T-helper 17 cell (primary cell): ENCODE measurements around the gene RPTOR. TPM values are rescaled to one million over a fixed set of nuclear protein-coding genes. Genes with fewer than 3 reads are reported as not detected.
A peak's percentile ranks its signal among the peaks of the same experiment; 100 is the strongest.
"Not testable (repeated sequence)": the region's sequence is repeated elsewhere in the genome, so short reads cannot be mapped to it uniquely, and the experiment has no call there.

Experiments
- ATAC-seq: fragments of 150-1000 bp; cut with Tn5 transposase; 2 replicates; pipeline ENCODE4 v1.10.0; 2021; ENCODE audit warnings: mild to moderate bottlenecking, moderate library complexity
- DNase-seq, 3 donors: peaks; one replicate each; pipeline versions ENCODE4 v3.0.0 to v3.0.0-alpha.2; 2020 to 2021
- H3K9me3 ChIP-seq: one replicate; pipeline ENCODE4 v1.7.0; 2013; ENCODE audit warnings: low read length, mild to moderate bottlenecking; ENCODE audit not compliant: control insufficient read depth, poor library complexity, severe bottlenecking
- H3K27ac Mint-ChIP-seq: one replicate; pipeline ENCODE4 v1.8.0; 2022; ENCODE audit warnings: mild to moderate bottlenecking, moderate library complexity, mixed read lengths
- H3K27me3 Mint-ChIP-seq: one replicate; pipeline ENCODE4 v1.8.0; 2022; ENCODE audit warnings: mixed read lengths
- H3K36me3 Mint-ChIP-seq: one replicate; pipeline ENCODE4 v1.8.0; 2022; ENCODE audit warnings: low read depth, mixed read lengths
- H3K4me1 Mint-ChIP-seq: one replicate; pipeline ENCODE4 v1.8.0; 2022; ENCODE audit warnings: mild to moderate bottlenecking, mixed read lengths
- H3K4me3 Mint-ChIP-seq: one replicate; pipeline ENCODE4 v1.8.0; 2022; ENCODE audit warnings: mild to moderate bottlenecking, moderate library complexity, mixed read lengths
- total RNA-seq, 4 donors: library from RNA in 2 of 4; stranded (reverse) in 2 of 4; gene quantifications; one replicate each; pipeline ENCODE4 v1.2.3 and lab custom pipeline; 2022 to 2026

Gene RPTOR
- total RNA-seq, 2 donors from 2014 or later = 55.1 to 61.5 TPM

GRCh38 chr17:80520810-80521455 lies 23.7 kb upstream of the RPTOR start:
- Mint-ChIP-seq H3K27ac (no peak overlapping the region), H3K27me3 (peaks cover 50% of the 10 kb centered on the region), H3K36me3 (no peaks in the 10 kb centered on the region), H3K4me1 (peaks cover 6% of the 10 kb centered on the region), H3K4me3 (no peak overlapping the region)
- no peak for DNase-seq
- ATAC-seq = no peak
- no peaks in the 10 kb centered on the region for H3K9me3 ChIP-seq

GRCh38 chr17:80523054-80523744 lies 21.4 kb upstream of the RPTOR start:
- Mint-ChIP-seq H3K36me3 (peaks cover 3% of the 10 kb centered on the region), H3K27ac (no peak overlapping the region), H3K4me3 (no peak overlapping the region), H3K27me3 (peaks cover 55% of the 10 kb centered on the region), H3K4me1 (peaks cover 6% of the 10 kb centered on the region)
- no peaks in the 10 kb centered on the region for H3K9me3 ChIP-seq
- ATAC-seq = no peak
- DNase-seq = no peak

- Mint-ChIP-seq H3K27ac (no peak overlapping the region), H3K4me3 (no peak overlapping the region), H3K4me1 (peaks cover 6% of the 10 kb centered on the region), H3K27me3 (peaks cover 51% of the 10 kb centered on the region), H3K36me3 (peaks cover 3% of the 10 kb centered on the region)
- no peaks in the 10 kb centered on the region for H3K9me3 ChIP-seq
- DNase-seq (no peak), ATAC-seq (no peak)
Observed at GRCh38 chr17:80523956-80524712, 20.5 kb upstream of the RPTOR start.

DNA sequence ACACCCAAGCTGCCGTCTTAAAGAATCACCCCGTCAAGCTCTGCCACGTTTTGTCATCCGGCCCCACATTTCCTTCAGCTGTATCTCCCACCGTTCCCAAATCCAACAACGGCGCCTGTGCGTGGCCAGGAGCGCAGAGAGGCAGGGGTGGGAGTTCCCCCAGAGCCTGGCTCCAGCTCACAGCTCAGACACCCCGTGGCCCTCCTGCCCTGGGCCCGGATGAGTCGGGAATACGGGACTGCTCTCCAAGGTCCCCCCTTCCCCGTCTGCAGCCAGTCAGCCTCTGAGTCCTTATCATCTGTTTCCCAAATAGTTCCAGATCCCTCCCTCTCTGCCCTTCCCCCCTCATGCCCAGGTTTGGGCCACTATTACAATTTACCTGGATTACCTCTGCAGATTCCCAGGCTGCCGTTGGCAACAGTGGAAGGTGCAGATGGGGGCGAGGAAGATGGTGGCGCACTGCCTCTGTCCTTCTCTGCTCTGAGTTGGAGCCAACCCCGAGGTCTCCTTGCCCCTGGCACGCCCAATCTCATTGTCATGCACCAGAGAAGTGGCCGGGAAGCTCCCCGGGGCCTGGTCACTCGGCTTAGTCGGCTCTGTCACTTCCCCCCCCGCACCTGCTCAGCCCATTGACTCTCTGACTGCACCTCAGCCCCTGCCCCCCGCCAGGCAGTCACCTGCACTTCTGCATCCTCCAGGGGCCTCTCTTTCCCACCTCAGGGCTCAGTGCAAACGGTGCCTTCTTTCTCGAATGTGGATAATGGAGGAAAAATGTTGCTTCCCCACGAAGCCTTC lies 18.3 kb upstream of the RPTOR start:
- no peaks in the 10 kb centered on the region for H3K9me3 ChIP-seq
- H3K27me3 Mint-ChIP-seq = peaks cover 37% of the 10 kb centered on the region
- H3K4me3 Mint-ChIP-seq = no peak overlapping the region
- peaks cover 3% of the 10 kb centered on the region for H3K36me3 Mint-ChIP-seq
- ATAC-seq (no peak), DNase-seq (no peak)
- no peaks in the 10 kb centered on the region for H3K4me1 Mint-ChIP-seq
- peak overlapping the region; percentile 16 for H3K27ac Mint-ChIP-seq

DNA sequence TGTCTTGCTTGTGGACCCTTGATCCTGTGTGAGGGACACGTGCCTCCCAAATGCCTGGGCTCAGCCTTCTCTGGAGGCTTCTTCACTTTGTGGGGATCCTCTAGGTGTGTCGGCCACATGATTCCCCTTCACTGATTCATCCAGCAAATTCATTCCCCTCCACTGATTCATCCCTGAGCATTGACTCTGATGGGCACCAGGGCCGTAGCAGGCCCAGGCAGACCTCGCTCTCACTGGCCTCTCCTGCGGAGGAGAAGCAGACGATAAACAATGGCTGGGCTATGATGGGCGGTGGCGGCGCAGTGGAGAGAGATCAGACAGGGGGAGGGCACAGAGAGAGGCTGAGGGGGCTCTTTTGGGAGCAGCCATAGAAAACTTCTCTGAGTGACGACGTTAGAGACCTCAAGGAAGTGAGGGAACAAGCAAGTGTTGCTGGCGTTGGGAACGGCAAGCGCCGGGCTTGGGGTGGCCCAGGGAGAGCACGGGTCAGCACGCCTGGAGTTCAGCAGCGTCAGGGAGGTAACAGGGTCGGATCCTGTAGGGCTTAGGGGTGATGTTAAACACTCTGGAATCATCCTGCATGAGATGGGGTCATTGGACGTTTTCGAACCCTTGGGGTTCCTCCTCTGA lies 17.5 kb upstream of the RPTOR start:
- no peaks in the 10 kb centered on the region for H3K4me1 Mint-ChIP-seq
- DNase-seq = no peak

DNA sequence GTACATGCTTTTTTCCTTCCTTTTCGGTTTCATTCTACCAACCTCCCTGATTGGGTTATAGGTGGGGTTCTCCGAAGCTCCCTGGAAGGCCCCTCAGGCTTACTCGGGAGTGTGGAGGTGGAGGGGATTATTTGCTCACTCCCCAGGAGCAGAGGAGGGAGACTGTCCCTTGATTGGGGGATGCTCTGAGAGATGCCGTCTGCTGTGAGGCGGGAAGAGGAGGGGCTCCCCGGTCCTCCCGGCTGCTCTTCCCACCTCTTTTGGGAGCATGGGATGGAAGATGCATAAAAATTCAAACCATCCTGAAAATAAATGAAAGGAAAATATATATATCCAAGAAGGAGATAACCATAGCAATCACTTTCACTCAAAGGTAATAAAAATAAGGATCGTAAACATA lies 16.1 kb upstream of the RPTOR start:
- no peaks in the 10 kb centered on the region for H3K4me1 Mint-ChIP-seq
- ATAC-seq = no peak
- no peak for DNase-seq
- no peak overlapping the region for H3K27ac Mint-ChIP-seq
- H3K4me3 Mint-ChIP-seq = no peak overlapping the region
- peaks cover 32% of the 10 kb centered on the region for H3K27me3 Mint-ChIP-seq
- H3K36me3 Mint-ChIP-seq = peaks cover 3% of the 10 kb centered on the region
- H3K9me3 ChIP-seq = no peaks in the 10 kb centered on the region

More for the DNA sequence above, 17.5 kb upstream of the RPTOR start:
- H3K9me3 ChIP-seq = no peaks in the 10 kb centered on the region
- H3K27ac Mint-ChIP-seq = peak overlapping the region; percentile 16
- H3K4me3 Mint-ChIP-seq = no peak overlapping the region
- peaks cover 39% of the 10 kb centered on the region for H3K27me3 Mint-ChIP-seq
- ATAC-seq = no peak
- peaks cover 3% of the 10 kb centered on the region for H3K36me3 Mint-ChIP-seq

DNA sequence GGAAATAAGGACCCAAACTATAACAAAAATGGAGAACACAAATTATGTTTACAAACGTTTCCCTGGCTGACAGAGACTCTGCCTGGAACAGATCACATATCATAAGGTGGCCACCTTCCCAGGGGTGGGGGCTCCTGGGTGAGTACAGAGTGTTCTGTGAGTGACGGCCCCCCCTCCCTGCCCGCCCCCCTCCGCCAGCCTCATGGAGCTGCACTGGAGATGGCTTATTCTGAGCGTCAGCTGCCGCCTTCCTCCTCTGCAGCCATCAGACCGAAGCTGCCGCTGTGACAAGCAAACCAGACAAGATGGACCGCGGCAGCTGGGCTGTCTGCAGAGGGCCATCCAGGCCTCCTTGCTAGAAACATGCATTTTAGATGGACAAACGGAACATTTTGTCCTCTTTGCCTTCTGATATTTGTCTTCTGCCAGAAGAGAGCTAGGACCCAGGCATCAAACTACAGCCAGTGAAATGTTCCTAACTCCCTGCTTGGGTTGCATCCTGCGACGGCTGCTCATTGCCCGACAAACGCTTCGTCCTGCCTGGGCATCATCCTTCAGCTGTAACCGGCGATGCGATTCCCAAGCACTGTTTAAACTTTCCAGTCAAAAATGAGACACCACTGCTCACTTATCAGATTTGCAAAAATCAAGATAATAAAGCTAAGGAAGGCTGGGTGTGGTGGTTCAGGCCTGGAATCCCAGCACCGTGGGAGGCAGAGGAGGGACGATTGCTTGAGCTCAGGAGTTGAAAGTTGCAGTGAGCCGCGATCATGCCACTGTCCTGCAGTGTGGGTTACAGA lies 15.3 kb upstream of the RPTOR start:
- H3K4me1 Mint-ChIP-seq = no peaks in the 10 kb centered on the region
- ATAC-seq (no peak), DNase-seq (no peak)
- no peaks in the 10 kb centered on the region for H3K9me3 ChIP-seq
- peaks cover 3% of the 10 kb centered on the region for H3K36me3 Mint-ChIP-seq
- peaks cover 32% of the 10 kb centered on the region for H3K27me3 Mint-ChIP-seq
- H3K27ac Mint-ChIP-seq = no peak overlapping the region
- no peak overlapping the region for H3K4me3 Mint-ChIP-seq

DNA sequence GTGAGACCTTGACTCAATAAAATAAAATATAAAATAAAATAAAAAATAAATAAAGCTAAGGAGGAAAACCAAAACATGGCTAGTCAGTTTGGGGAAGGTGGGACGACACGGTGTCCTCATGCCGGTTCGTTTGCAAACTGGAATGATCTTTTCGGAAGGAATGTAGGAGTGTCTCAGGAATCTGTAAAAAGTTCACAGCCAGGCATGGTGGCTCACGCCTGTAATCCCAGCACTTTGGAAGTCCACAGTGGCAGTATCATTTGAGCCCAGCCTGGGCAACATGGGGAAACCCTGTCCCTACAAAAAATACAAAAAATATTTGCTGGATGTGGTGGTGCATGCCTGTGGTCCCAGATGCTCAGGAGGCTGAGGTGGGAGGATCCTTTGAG lies 14.7 kb upstream of the RPTOR start:
- Mint-ChIP-seq H3K4me1 (no peaks in the 10 kb centered on the region), H3K27me3 (peaks cover 31% of the 10 kb centered on the region), H3K4me3 (no peak overlapping the region), H3K27ac (no peak overlapping the region), H3K36me3 (peaks cover 3% of the 10 kb centered on the region)
- ATAC-seq (no peak), DNase-seq (no peak)
- H3K9me3 ChIP-seq = no peaks in the 10 kb centered on the region

- H3K9me3 ChIP-seq = no peaks in the 10 kb centered on the region
- ATAC-seq (no peak), DNase-seq (no peak)
- Mint-ChIP-seq H3K27ac (no peak overlapping the region), H3K27me3 (peaks cover 16% of the 10 kb centered on the region), H3K4me3 (no peak overlapping the region), H3K4me1 (no peaks in the 10 kb centered on the region), H3K36me3 (peaks cover 3% of the 10 kb centered on the region)
Observed at GRCh38 chr17:80531400-80531799, 13.2 kb upstream of the RPTOR start.

DNA sequence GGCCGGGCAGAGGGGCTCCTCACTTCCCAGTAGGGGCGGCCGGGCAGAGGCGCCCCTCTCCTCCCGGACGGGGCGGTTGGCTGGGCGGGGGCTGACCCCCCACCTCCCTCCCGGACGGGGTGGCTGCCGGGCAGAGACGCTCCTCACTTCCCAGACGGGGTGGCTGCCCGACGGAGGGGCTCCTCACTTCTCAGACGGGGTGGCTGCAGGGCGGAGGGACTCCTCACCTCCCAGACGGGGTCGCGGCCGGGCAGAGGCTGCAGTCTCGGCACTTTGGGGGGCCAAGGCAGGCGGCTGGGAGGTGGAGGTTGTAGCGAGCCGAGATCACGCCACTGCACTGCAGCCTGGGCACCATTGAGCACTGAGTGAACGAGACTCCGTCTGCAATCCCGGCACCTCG lies 7.3 kb upstream of the RPTOR start:
- not testable (repeated sequence) for H3K4me3 Mint-ChIP-seq, ATAC-seq, H3K27ac Mint-ChIP-seq

GRCh38 chr17:80538484-80538883 lies 6.2 kb upstream of the RPTOR start:
- DNase-seq (no peak), ATAC-seq (no peak)
- H3K9me3 ChIP-seq = no peaks in the 10 kb centered on the region
- H3K4me3 Mint-ChIP-seq = no peak overlapping the region
- H3K4me1 Mint-ChIP-seq = no peaks in the 10 kb centered on the region
- H3K27me3 Mint-ChIP-seq = peaks cover 12% of the 10 kb centered on the region
- H3K36me3 Mint-ChIP-seq = no peaks in the 10 kb centered on the region
- H3K27ac Mint-ChIP-seq = no peak overlapping the region

More for the DNA sequence above, 7.3 kb upstream of the RPTOR start:
- not testable (repeated sequence) for H3K36me3 Mint-ChIP-seq, H3K9me3 ChIP-seq, DNase-seq, H3K27me3 Mint-ChIP-seq, H3K4me1 Mint-ChIP-seq

- peaks cover 12% of the 10 kb centered on the region for H3K27me3 Mint-ChIP-seq
- no peaks in the 10 kb centered on the region for H3K36me3 Mint-ChIP-seq
- H3K27ac Mint-ChIP-seq = no peak overlapping the region
- H3K4me1 Mint-ChIP-seq = no peaks in the 10 kb centered on the region
- no peak overlapping the region for H3K4me3 Mint-ChIP-seq
- no peak for DNase-seq
- H3K9me3 ChIP-seq = no peaks in the 10 kb centered on the region
- no peak for ATAC-seq
Observed at GRCh38 chr17:80539022-80539641, 5.5 kb upstream of the RPTOR start.
